WTC11 (cell line): ENCODE data around the gene NRBF2. TPM values are rescaled to one million over a fixed set of nuclear protein-coding genes. Genes with fewer than 3 reads are reported as not detected.

Source experiments
- ATAC-seq: fragments of 200-7000 bp; cut with Tn5 transposase; 2 replicates; pipeline ENCODE4 v1.10.0; 2021; ENCODE audit warnings: mild to moderate bottlenecking, moderate library complexity
- CTCF ChIA-PET: fragments of 300-600 bp; sonication (Branson Sonifier 250); formaldehyde crosslinking; loops from one replicate; lab custom pipeline; 2021; ENCODE audit warnings: antibody characterized with exemption; lab: Charles Lee
- POLR2A ChIA-PET: fragments of 350-600 bp; sonication (Branson Sonifier 250); formaldehyde crosslinking; loops from one replicate; lab custom pipeline; 2021; ENCODE audit warnings: antibody characterized with exemption; lab: Charles Lee
- DNase-seq: peaks from one replicate; pipeline ENCODE4 v3.0.0; 2021; ENCODE audit warnings: low spot score
- H3K27ac Mint-ChIP-seq: 2 replicates; pipeline ENCODE4 v1.8.0; 2021; ENCODE audit warnings: mixed read lengths
- H3K27me3 Mint-ChIP-seq: 2 replicates; pipeline ENCODE4 v1.8.0; 2021; ENCODE audit warnings: low read depth, mild to moderate bottlenecking, moderate library complexity, mixed read lengths
- H3K36me3 Mint-ChIP-seq: 2 replicates; pipeline ENCODE4 v1.8.0; 2021; ENCODE audit warnings: mixed read lengths
- H3K4me1 Mint-ChIP-seq: 2 replicates; pipeline ENCODE4 v1.8.0; 2022; ENCODE audit warnings: mixed read lengths
- H3K4me3 Mint-ChIP-seq: 2 replicates; pipeline ENCODE4 v1.8.0; 2021; ENCODE audit warnings: mild to moderate bottlenecking, moderate library complexity, mixed read lengths
- H3K9me3 Mint-ChIP-seq: 2 replicates; pipeline ENCODE4 v1.8.0; 2021; ENCODE audit warnings: mixed read lengths
- AR ChIP-seq: fragments of 250-450 bp; sonication (Bioruptor Pico); IDR thresholded peaks from 2 replicates; pipeline ENCODE4 v1.9.0; 2021; ENCODE audit warnings: mild to moderate bottlenecking
- ATF2 ChIP-seq: sonication (generic); formaldehyde crosslinking; IDR thresholded peaks from 2 replicates; pipeline ENCODE4 v1.8.1; 2022; ENCODE audit warnings: low read depth, missing genetic modification reagents, borderline replicate concordance
- ATF3 ChIP-seq: sonication (generic); formaldehyde crosslinking; conservative IDR thresholded peaks from 2 replicates; pipeline ENCODE4 v1.8.1; 2022; ENCODE audit warnings: mild to moderate bottlenecking, missing genetic modification reagents
- CBFB ChIP-seq: sonication (generic); formaldehyde crosslinking; IDR thresholded peaks from 2 replicates; pipeline ENCODE4 v1.8.1; 2022; ENCODE audit warnings: mild to moderate bottlenecking, low read depth, missing genetic modification reagents
- CTCF ChIP-seq: fragments of 200-600 bp; IDR thresholded peaks from 2 replicates; pipeline ENCODE4 v1.8.0; 2022; ENCODE audit warnings: antibody characterized with exemption
- GABPB1 ChIP-seq: sonication (generic); formaldehyde crosslinking; IDR thresholded peaks from 2 replicates; pipeline ENCODE4 v1.8.1; 2023; ENCODE audit warnings: mild to moderate bottlenecking, missing genetic modification reagents
- MXD4 ChIP-seq: fragments of 250-450 bp; sonication (Bioruptor Pico); IDR thresholded peaks from 2 replicates; pipeline ENCODE4 v1.8.0; 2021; ENCODE audit warnings: mild to moderate bottlenecking, moderate library complexity, borderline replicate concordance
- MYBL2 ChIP-seq: sonication (generic); formaldehyde crosslinking; IDR thresholded peaks from 2 replicates; pipeline ENCODE4 v1.8.1; 2023; ENCODE audit warnings: mild to moderate bottlenecking, moderate library complexity, missing genetic modification reagents
- NR3C1 ChIP-seq: sonication (generic); formaldehyde crosslinking; conservative IDR thresholded peaks from 2 replicates; pipeline ENCODE4 v1.8.1; 2023; ENCODE audit warnings: low read depth, mild to moderate bottlenecking, missing genetic modification reagents
- PRDM15 ChIP-seq: sonication (generic); formaldehyde crosslinking; IDR thresholded peaks from 2 replicates; pipeline ENCODE4 v1.8.0; 2022; ENCODE audit warnings: missing genetic modification reagents
- RELA ChIP-seq: sonication (generic); formaldehyde crosslinking; IDR thresholded peaks from 2 replicates; pipeline ENCODE4 v1.8.1; 2022; ENCODE audit warnings: missing genetic modification reagents, mild to moderate bottlenecking, borderline replicate concordance
- SMAD3 ChIP-seq: sonication (generic); formaldehyde crosslinking; IDR thresholded peaks from 2 replicates; pipeline ENCODE4 v1.8.0; 2022; ENCODE audit warnings: missing genetic modification reagents, mild to moderate bottlenecking, borderline replicate concordance
- STAT6 ChIP-seq: sonication (generic); formaldehyde crosslinking; conservative IDR thresholded peaks from 2 replicates; pipeline ENCODE4 v1.8.1; 2023; ENCODE audit warnings: mild to moderate bottlenecking, low read depth, missing genetic modification reagents, moderate library complexity
- TP53 ChIP-seq: sonication (generic); formaldehyde crosslinking; IDR thresholded peaks from 2 replicates; pipeline ENCODE4 v1.8.1; 2023; ENCODE audit warnings: mild to moderate bottlenecking, missing genetic modification reagents
- USF1 ChIP-seq: sonication (generic); formaldehyde crosslinking; IDR thresholded peaks from 2 replicates; pipeline ENCODE4 v1.8.0; 2022; ENCODE audit warnings: mild to moderate bottlenecking, missing genetic modification reagents
- ZNF121 ChIP-seq: sonication (generic); formaldehyde crosslinking; IDR thresholded peaks from 2 replicates; pipeline ENCODE4 v1.8.0; 2023; ENCODE audit warnings: missing genetic modification reagents
- ZNF281 ChIP-seq: sonication (generic); formaldehyde crosslinking; IDR thresholded peaks from 2 replicates; pipeline ENCODE4 v1.8.0; 2023; ENCODE audit warnings: mild to moderate bottlenecking, missing genetic modification reagents
- ZNF425 ChIP-seq: fragments of 250-450 bp; sonication (Bioruptor Pico); conservative IDR thresholded peaks from 2 replicates; pipeline ENCODE4 v1.9.0; 2021; ENCODE audit warnings: mild to moderate bottlenecking
- total RNA-seq: library from RNA; stranded (reverse); gene quantifications from 3 replicates; pipeline ENCODE4 v1.2.3, GENCODE V29; 2021

Gene NRBF2
- total RNA-seq, 1 experiment from 2014 or later: 25.9 TPM

- CTCF ChIA-PET: interaction anchor here (0.7 to 1.0 kb wide), 2 partner anchors 11 to 52 kb away, joined by 3 to 5 read pairs; no protein-coding TSS in a partner anchor
- TF ChIP-seq ATF3 (CRISPR knock-in tag): no peak
- TF ChIP-seq STAT6 (CRISPR knock-in tag): no peak
- no peak for TF ChIP-seq GABPB1 (CRISPR knock-in tag)
- no peak for TF ChIP-seq TP53 (CRISPR knock-in tag)
- TF ChIP-seq MXD4 (CRISPR knock-in tag): no peak
- no peak for TF ChIP-seq ZNF121 (CRISPR knock-in tag)
- no peak for TF ChIP-seq CTCF
- no peak for TF ChIP-seq MYBL2 (CRISPR knock-in tag)
- no peak for TF ChIP-seq USF1 (CRISPR knock-in tag)
- no peak for TF ChIP-seq CBFB (CRISPR knock-in tag)
- TF ChIP-seq NR3C1 (CRISPR knock-in tag): no peak
- TF ChIP-seq ZNF425 (CRISPR knock-in tag): no peak
- TF ChIP-seq ZNF281 (CRISPR knock-in tag): no peak
- no peak for TF ChIP-seq PRDM15 (CRISPR knock-in tag)
- no peak for TF ChIP-seq ATF2 (CRISPR knock-in tag)
- TF ChIP-seq RELA (CRISPR knock-in tag): no peak
- TF ChIP-seq SMAD3 (CRISPR knock-in tag): no peak
- no peak for TF ChIP-seq AR
Measured at GRCh38 chr10:63094881-63095280, 38.2 kb upstream of the NRBF2 start.

More at GRCh38 chr10:63094881-63095280, 38.2 kb upstream of the NRBF2 start:
- Mint-ChIP-seq H3K4me1 (no peaks in the 10 kb centered on the region), H3K36me3 (no peaks in the 10 kb centered on the region), H3K27me3 (no peaks in the 10 kb centered on the region), H3K4me3 (no peak overlapping the region), H3K27ac (no peak overlapping the region), H3K9me3 (no peaks in the 10 kb centered on the region)
- POLR2A ChIA-PET: interaction anchor here (0.7 kb wide), 1 partner anchor 174 kb away, joined by 5 read pairs; no protein-coding TSS in a partner anchor
- DNase-seq: no peak
- no peak for ATAC-seq
